Measurements from ENCODE around the gene SLC35F4. TPM values are rescaled to one million over a fixed set of nuclear protein-coding genes. Genes with fewer than 3 reads are reported as not detected.

Gene SLC35F4
- total RNA-seq, 6 donors from 2014 or later: not detected

DNA sequence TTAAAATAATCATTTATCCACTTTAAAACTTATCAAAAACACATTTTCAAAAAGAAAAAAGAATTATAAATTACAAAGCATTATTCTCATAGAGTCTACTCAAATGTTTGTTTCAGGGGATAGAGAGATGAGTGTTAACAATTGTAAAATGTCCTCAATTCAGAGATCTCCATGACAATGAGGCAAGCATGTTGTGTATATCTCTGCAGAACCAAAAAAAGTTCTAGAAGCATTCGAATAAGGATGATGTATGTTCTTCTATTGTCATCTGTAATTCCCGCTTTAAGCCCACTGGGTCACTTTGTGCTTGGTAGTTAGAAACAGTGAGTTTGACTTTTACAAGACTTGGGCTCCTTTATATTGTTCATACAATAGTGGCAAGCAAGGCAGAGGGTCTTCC, 298.7 kb downstream of the SLC35F4 start:
- no peak for TF ChIP-seq POLR2AphosphoS5 (IDR thresholded peaks at IDR 0.05)
- TF ChIP-seq, protein P1, sequence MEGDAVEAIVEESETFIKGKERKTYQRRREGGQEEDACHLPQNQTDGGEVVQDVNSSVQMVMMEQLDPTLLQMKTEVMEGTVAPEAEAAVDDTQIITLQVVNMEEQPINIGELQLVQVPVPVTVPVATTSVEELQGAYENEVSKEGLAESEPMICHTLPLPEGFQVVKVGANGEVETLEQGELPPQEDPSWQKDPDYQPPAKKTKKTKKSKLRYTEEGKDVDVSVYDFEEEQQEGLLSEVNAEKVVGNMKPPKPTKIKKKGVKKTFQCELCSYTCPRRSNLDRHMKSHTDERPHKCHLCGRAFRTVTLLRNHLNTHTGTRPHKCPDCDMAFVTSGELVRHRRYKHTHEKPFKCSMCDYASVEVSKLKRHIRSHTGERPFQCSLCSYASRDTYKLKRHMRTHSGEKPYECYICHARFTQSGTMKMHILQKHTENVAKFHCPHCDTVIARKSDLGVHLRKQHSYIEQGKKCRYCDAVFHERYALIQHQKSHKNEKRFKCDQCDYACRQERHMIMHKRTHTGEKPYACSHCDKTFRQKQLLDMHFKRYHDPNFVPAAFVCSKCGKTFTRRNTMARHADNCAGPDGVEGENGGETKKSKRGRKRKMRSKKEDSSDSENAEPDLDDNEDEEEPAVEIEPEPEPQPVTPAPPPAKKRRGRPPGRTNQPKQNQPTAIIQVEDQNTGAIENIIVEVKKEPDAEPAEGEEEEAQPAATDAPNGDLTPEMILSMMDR (IDR thresholded peaks at IDR 0.05): no peak
- no peak for TF ChIP-seq EP300 (IDR thresholded peaks at IDR 0.05)
- no peak for TF ChIP-seq POLR2A (IDR thresholded peaks at IDR 0.05)
- 86 to 87% methylated on average over 2 of the region's 2 CpGs for WGBS, 2 donors
- no peaks in the 10 kb centered on the region for H3K36me3 ChIP-seq
- H3K27ac ChIP-seq: no peak overlapping the region
- H3K27me3 ChIP-seq: no peaks in the 10 kb centered on the region
- no peaks in the 10 kb centered on the region for H3K4me1 ChIP-seq
- DNase-seq (no peak), ATAC-seq (ENCODE audit: low FRiP score in 2 of 2) (no peak)
- no peaks in the 10 kb centered on the region for H3K9me3 ChIP-seq
- no peak overlapping the region for H3K4me3 ChIP-seq

DNA sequence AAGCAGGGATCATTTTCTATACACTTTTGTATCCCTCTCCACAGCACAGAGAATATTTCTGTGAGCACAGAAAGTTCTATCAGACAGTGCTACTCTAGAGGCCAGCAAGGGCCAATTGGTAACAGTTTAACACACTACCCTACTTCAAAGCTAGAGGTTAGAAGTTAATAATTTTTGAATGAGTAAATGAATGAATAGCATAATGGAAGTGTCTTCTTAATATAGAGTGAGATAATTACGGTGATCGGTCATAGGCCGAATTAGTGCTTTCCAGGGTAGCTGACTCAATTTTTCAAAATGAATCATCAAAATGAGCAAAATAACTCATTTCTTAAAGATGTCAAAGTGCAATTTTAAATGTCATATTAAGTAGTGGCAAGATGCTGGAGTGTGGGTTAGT, 305.2 kb downstream of the SLC35F4 start:
- Histone ChIP-seq H3K4me1 (no peaks in the 10 kb centered on the region), H3K36me3 (no peaks in the 10 kb centered on the region), H3K27me3 (no peaks in the 10 kb centered on the region), H3K9me3 (no peaks in the 10 kb centered on the region), H3K4me3 (no peak overlapping the region), H3K27ac (no peak overlapping the region)
- 93 to 98% methylated on average over 3 of the region's 3 CpGs for WGBS, 2 donors
- TF ChIP-seq, protein P1 (IDR thresholded peaks at IDR 0.05): no peak
- no peak for TF ChIP-seq POLR2A (IDR thresholded peaks at IDR 0.05)
- no peak for TF ChIP-seq EP300 (IDR thresholded peaks at IDR 0.05)
- TF ChIP-seq POLR2AphosphoS5 (IDR thresholded peaks at IDR 0.05): no peak
- ATAC-seq (ENCODE audit: low FRiP score in 2 of 2) (no peak), DNase-seq (no peak)

DNA sequence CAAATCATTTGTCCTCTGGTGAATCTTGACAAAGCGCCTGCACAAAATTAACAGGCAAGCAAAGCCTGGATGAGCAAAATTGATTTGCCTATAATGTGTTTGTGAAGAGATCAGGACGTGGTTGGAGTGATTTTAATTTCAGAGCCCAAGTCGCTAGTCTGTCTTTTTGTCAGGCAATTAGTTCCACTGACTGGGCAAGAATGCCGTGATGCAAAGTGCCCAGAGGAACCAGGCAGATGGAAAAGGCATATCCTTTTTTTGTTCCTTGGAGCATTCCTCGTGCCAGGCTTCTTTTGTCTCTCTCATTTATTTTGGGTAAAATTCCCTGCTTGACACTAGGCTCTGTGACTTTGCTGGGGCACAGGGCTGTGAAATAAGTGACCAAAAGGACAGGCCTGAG, 306.3 kb downstream of the SLC35F4 start:
- H3K27me3 ChIP-seq: no peaks in the 10 kb centered on the region
- WGBS, 2 donors: 79 to 81% methylated on average over 5 of the region's 5 CpGs
- no peak overlapping the region for H3K27ac ChIP-seq
- no peak for ATAC-seq (ENCODE audit: low FRiP score in 2 of 2)
- H3K4me3 ChIP-seq: no peak overlapping the region
- TF ChIP-seq POLR2AphosphoS5 (IDR thresholded peaks at IDR 0.05) (no peak), POLR2A (IDR thresholded peaks at IDR 0.05) (no peak), EP300 (IDR thresholded peaks at IDR 0.05) (no peak)
- TF ChIP-seq, protein P1 (IDR thresholded peaks at IDR 0.05): no peak
- H3K9me3 ChIP-seq: no peaks in the 10 kb centered on the region
- no peaks in the 10 kb centered on the region for H3K4me1 ChIP-seq
- H3K36me3 ChIP-seq: no peaks in the 10 kb centered on the region
- no peak for DNase-seq

DNA sequence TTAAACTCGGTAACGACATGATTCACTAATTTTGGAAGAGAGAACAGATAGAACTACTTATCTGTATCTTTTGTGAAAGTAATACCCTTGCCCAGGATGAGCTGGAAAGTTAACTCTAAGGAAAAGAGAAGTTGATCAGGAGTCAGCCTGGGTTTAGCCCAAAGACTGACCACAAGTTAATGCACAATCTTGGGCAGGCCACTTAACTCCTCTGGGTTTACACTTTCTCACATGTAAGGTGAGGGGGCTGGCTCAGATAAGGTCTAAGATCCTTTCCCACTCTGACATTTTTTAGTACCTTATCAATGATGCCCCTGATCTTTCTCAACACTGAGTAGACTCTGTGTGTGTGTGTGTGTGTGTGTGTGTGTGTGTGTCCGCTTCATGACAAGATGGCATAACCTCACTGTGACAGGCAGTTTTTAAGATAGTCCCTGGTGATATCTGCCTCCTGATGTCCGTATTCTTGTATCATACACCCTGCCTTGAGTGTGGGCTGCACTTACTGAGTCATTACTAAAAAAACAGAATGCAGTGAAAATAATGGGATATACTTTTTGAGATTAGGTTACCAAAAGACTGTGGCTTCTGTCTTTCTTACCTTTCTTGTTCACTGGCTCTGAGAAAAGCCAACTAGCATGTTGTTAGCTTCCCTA, 316.0 kb downstream of the SLC35F4 start:
- H3K27me3 ChIP-seq: no peaks in the 10 kb centered on the region
- TF ChIP-seq POLR2A (IDR thresholded peaks at IDR 0.05) (no peak), EP300 (IDR thresholded peaks at IDR 0.05) (no peak), POLR2AphosphoS5 (IDR thresholded peaks at IDR 0.05) (no peak)
- TF ChIP-seq, protein P1 (IDR thresholded peaks at IDR 0.05): no peak
- H3K9me3 ChIP-seq: peaks cover 3 to 11% (median 6%) of the 10 kb centered on the region in 4 donors
- ATAC-seq (ENCODE audit: low FRiP score in 2 of 2) (peak in 1 of 2 donors; percentile 30), DNase-seq (no peak)
- H3K36me3 ChIP-seq: no peaks in the 10 kb centered on the region
- no peak overlapping the region for H3K27ac ChIP-seq
- WGBS, 2 donors: 76 to 79% methylated on average over 4 of the region's 4 CpGs
- H3K4me1 ChIP-seq: no peaks in the 10 kb centered on the region
- H3K4me3 ChIP-seq: no peak overlapping the region

DNA sequence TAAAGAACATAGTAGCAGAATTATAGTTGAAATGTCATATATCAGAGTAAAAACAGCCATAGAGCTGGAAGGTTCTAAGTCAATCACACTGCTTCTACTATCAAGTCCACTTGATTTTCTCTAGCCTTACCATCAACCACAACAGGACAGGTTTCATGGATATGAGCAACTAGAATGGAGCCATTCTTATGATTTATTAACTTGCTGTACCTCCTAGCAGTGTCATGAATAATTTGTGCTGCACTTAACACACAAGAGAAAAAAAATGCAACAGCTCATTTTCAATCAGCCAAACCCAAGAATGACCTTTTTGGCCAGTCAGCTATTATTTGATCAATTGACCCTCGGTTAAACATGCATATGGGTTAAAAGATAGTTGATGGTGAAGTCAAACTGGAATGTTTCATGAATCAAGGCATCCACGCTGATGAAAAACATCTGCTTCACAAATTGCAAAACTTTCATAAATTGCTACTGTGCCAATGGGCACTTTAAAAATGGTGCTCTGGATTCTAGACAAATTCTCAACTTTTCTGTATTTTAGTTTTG, 316.8 kb downstream of the SLC35F4 start:
- no peak for ATAC-seq (ENCODE audit: low FRiP score in 2 of 2)
- Histone ChIP-seq H3K4me3 (no peak overlapping the region), H3K27me3 (no peaks in the 10 kb centered on the region), H3K4me1 (no peaks in the 10 kb centered on the region), H3K36me3 (no peaks in the 10 kb centered on the region), H3K27ac (no peak overlapping the region), H3K9me3 (peaks cover 3 to 8% (median 5%) of the 10 kb centered on the region in 4 donors)
- no peak for DNase-seq
- 60 to 73% methylated on average over 2 of the region's 2 CpGs for WGBS, 2 donors
- TF ChIP-seq POLR2AphosphoS5 (IDR thresholded peaks at IDR 0.05) (no peak), POLR2A (IDR thresholded peaks at IDR 0.05) (no peak), EP300 (IDR thresholded peaks at IDR 0.05) (no peak)
- TF ChIP-seq, protein P1 (IDR thresholded peaks at IDR 0.05): no peak

Measured in upper lobe of left lung (tissue), 6 donors.